Astrocyte of the spinal cord (primary cell): ENCODE data around the gene MRPL11.

Experiments
- DNase-seq: peaks from one replicate; pipeline ENCODE4 v3.0.0; 2011; ENCODE audit warnings: low read depth, low spot score
- H3K4me3 ChIP-seq: 2 replicates; pipeline ENCODE4 v1.5.1; 2011; ENCODE audit warnings: low read depth, mild to moderate bottlenecking, low read length, moderate library complexity
- in situ Hi-C: cut with HindIII; loops from 2 replicates; pipeline ENCODE4 v1.10.0; 2017; ENCODE audit warnings: low sequenced_read_pairs
- TF ChIP-seq, protein P1 (sequence below): IDR thresholded peaks from 2 replicates; pipeline ENCODE4 v1.5.1; 2012; ENCODE audit warnings: low read depth, mild to moderate bottlenecking, low read length, inconsistent platforms

MRPL11 gene

DNA sequence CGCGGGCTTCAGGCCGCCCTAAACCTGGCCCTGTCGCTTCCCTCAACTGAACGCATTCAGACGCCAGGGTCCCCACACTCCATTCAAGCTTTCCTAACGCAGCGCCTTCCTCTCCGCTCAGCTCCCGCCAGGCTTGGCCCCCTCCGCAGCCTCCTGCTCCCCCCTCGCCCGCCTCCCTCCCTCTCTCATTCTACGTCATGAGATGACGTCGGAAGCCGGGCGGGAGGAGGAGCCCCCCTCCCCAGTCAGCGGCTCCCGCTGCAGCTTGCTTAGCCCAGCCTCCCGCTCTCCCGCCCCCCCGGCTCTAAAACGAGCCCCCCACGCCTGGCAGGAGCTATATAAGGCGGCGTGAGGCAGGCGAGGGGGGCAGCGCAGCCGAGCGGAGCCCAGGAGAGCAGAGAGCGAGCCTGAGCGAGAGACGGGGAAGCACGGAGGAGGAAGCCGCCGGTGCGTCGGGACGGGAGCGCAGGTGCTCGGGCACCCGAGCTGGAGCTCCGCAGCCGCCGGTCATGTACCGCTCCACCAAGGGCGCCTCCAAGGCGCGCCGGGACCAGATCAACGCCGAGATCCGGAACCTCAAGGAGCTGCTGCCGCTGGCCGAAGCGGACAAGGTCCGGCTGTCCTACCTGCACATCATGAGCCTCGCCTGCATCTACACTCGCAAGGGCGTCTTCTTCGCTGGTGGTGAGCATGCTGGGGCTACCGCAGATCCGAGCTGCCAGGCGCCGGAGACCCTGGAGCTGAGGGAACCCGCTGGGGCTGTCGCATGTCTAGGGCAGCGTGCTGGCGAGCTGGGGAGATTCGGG lies 17.8 kb downstream of the MRPL11 start, which contains the start of gene NPAS4:
Gene NPAS4, plus strand, starts transcription at position 365 of the 806 bp plus-strand sequence. Its CDS starts 145 bp downstream, at position 510.
- TF ChIP-seq, protein P1, sequence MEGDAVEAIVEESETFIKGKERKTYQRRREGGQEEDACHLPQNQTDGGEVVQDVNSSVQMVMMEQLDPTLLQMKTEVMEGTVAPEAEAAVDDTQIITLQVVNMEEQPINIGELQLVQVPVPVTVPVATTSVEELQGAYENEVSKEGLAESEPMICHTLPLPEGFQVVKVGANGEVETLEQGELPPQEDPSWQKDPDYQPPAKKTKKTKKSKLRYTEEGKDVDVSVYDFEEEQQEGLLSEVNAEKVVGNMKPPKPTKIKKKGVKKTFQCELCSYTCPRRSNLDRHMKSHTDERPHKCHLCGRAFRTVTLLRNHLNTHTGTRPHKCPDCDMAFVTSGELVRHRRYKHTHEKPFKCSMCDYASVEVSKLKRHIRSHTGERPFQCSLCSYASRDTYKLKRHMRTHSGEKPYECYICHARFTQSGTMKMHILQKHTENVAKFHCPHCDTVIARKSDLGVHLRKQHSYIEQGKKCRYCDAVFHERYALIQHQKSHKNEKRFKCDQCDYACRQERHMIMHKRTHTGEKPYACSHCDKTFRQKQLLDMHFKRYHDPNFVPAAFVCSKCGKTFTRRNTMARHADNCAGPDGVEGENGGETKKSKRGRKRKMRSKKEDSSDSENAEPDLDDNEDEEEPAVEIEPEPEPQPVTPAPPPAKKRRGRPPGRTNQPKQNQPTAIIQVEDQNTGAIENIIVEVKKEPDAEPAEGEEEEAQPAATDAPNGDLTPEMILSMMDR = no peak
- no peak for DNase-seq
- no peak within 1 kb of the TSS for H3K4me3 ChIP-seq
- in situ Hi-C loops = no loop called here

DNA sequence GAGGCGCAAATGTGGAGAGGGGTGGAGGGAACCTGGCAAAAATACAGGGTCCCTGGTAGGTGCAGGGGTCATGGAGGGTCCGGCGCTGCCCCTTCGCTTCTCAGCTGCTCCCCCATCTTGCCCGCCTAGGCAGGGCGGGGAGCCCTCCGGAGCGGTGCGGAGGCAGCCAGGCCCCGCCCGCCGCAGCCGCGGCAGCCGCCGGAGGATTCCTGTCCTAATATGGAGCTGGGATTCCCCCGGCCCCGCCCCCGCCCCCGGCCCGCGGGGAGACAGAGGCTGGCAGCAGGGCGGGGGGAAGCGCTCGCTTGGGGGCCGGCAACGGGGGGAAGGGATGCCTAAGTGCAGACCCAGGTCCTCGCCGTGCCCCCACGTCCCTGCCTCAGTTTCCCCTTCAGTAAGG lies 18.8 kb downstream of the MRPL11 start:
- in situ Hi-C loops = no loop called here
- no peak for DNase-seq
- H3K4me3 ChIP-seq = no peak overlapping the region
- TF ChIP-seq, protein P1 = no peak

DNA sequence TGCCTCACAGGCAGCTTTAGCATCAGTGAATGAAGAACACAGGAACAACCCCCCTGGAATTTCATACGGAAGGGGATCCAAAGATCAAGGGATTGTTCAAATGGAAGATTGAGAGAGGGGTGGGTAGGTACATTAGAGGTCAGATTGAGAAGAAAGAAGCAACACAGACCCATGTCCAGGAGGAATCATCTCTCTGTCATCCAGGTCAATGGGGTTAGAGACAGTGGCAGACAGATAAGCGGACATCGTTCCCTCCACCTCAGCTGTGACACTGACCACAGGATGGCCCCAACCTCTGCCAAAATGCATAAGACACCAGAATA lies 19.7 kb downstream of the MRPL11 start:
- in situ Hi-C loops = no loop called here
- no peak overlapping the region for H3K4me3 ChIP-seq
- TF ChIP-seq, protein P1 = no peak
- no peak for DNase-seq

DNA sequence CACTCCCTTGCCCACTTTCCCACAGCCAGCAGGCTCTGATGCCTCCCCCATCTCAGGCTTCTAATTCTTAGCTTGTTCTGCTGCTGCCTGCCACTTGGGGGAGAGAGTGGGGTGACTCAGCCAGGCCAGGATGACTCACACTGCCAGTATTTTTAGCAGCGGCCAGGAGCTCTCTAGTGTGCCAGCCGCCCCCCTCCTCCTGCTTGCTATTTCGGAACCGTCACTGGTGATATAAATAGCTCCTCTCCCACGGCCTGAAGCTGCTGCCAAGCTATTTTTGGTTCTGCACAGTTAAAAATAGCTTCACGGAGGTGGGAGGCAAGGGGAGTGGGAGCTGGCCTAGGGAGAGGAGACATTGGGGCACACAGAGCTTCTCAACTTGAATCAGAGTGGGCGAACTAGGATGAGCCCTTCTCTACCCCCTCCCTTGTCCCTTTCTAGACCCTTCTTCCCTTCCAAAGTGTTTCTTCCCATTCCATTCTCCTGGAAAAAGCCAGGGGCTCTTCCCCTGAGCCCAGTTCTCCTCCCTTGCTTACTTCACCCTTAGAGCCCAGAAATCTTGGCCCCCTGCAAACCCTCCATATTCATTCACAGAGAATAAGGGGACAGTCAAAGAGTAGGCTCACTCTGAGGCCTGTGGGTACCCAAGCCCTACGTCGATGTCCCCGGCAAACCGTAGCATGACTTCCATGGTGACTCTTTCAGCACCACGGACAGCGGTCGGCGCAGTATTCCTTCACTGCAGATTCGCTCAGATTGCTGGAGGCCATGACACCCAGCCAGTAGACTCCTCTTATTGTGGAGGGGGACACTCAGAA lies 20.3 kb downstream of the MRPL11 start:
- in situ Hi-C loops = no loop called here
- H3K4me3 ChIP-seq = no peak overlapping the region
- TF ChIP-seq, protein P1 = peak; percentile 64
- peak; percentile 93 for DNase-seq

DNA sequence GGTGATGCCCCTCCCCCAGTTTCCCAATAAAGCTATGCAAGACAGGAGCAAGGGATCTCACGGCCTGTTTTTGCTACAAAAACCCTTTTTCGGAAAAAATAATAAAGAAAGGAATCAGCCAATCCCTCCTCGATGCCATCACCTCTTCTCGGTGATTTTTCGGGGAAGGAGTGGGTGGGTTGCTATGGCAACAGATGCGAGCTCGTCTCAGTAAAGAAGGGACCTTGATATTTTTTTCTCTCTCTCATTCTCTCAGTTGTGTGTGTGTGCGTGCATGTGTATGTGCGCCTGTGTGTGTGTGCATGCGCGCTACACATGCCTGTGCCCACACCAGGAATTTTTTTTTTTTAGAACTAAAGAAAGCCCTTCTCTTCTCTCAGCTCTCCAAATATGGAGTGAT lies 21.6 kb downstream of the MRPL11 start:
- in situ Hi-C loops = no loop called here
- DNase-seq = no peak
- TF ChIP-seq, protein P1 = no peak
- no peak overlapping the region for H3K4me3 ChIP-seq

DNA sequence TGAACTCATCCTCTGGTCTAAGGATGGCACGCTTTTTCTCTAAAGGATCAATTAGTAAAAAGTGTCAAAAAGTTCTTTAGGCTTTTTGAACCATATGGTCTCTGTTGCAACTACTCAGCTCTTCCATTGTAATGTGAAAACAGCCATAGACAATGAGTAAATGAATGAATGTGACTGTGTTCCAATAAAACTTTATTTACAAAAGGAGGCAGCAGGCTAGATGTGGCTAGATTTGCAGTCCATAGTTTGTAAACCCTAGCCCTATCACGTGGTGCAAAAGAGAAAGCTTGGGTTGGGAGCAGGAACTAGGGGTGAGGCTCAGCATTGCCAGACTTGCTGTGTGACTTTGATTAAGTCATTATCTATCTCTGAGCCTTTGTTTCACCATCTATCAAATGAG lies 23.2 kb downstream of the MRPL11 start:
- in situ Hi-C loops = no loop called here
- TF ChIP-seq, protein P1 = no peak
- H3K4me3 ChIP-seq = no peak overlapping the region
- no peak for DNase-seq
